Fibroblast of the aortic adventitia (primary cell): Measurements from ENCODE around the gene FADS1. TPM values are rescaled to one million over a fixed set of nuclear protein-coding genes. Genes with fewer than 3 reads are reported as not detected.

Source experiments
- DNase-seq: peaks from one replicate; pipeline ENCODE4 v3.0.0-alpha.2; 2010; ENCODE audit warnings: low read depth
- H3K4me3 ChIP-seq: 2 replicates; pipeline ENCODE4 v1.5.1; 2011; ENCODE audit warnings: low read depth, mild to moderate bottlenecking, control low read depth, low read length, moderate library complexity
- total RNA-seq: library from RNA; depleted of rRNA; stranded (reverse); fragments of >200 nt; gene quantifications from 2 replicates; pipeline ENCODE4 v1.2.3, GENCODE V29; 2012; ENCODE audit warnings: low replicate concordance
- TF ChIP-seq, protein P1 (sequence below): IDR thresholded peaks from 2 replicates; pipeline ENCODE4 v1.5.1; 2011; ENCODE audit warnings: mild to moderate bottlenecking, low read length, control low read depth, inconsistent platforms; ENCODE audit not compliant: insufficient read depth

FADS1 gene
- total RNA-seq, 1 donor, result 74.1 TPM

DNA sequence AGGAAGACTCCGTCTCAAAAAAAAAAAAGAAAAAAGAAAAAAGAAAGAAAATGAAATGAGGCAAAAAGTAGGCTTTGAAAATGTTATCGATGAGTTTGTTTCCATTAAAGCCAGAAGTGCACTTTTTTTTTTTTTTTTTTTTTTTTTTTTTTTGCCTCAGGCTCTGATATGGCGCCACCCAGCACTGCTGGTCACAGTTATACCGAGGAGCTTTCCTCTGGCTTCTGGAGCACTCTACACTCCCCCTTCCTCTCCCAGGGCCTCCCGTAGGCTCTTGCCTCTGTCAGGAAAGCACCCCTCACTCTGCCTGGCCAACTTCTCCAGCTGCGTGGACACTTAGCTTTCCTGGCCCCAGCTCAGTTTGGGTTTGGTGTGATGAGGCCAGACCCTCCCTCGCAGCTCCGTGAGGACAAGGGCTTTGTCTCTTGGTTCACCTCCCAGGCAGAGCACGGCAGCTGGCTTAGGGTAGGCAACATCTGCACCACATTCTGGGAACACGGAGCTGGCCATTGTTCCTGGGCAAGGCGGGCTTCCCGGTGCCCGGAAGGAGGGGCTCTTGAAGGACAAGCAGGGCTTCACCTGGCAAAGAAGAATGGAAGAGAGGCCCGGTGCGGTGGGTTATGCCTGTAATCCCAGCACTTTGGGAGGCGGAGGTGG lies 28.2 kb upstream of the FADS1 start:
- no peak overlapping the region for H3K4me3 ChIP-seq
- DNase-seq, result no peak

DNA sequence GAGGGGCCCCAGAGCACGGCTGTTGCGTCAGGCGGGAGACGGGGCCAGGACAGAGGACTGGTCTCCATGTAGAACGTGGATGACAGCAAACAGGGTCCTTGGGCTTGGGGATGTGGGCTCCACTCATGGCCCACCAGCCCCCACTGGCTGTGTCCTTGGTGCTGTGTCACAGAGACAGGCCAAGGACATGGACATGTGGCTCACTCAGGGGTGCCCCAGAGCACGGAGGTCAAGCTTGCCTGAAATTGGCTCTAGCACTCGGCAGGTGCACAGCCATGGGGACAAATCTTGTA lies 25.7 kb upstream of the FADS1 start:
- DNase-seq, result no peak
- H3K4me3 ChIP-seq, result no peak overlapping the region
- TF ChIP-seq, protein P1, sequence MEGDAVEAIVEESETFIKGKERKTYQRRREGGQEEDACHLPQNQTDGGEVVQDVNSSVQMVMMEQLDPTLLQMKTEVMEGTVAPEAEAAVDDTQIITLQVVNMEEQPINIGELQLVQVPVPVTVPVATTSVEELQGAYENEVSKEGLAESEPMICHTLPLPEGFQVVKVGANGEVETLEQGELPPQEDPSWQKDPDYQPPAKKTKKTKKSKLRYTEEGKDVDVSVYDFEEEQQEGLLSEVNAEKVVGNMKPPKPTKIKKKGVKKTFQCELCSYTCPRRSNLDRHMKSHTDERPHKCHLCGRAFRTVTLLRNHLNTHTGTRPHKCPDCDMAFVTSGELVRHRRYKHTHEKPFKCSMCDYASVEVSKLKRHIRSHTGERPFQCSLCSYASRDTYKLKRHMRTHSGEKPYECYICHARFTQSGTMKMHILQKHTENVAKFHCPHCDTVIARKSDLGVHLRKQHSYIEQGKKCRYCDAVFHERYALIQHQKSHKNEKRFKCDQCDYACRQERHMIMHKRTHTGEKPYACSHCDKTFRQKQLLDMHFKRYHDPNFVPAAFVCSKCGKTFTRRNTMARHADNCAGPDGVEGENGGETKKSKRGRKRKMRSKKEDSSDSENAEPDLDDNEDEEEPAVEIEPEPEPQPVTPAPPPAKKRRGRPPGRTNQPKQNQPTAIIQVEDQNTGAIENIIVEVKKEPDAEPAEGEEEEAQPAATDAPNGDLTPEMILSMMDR, result no peak

More for the DNA sequence above, 28.2 kb upstream of the FADS1 start:
- TF ChIP-seq, protein P1, result no peak

DNA sequence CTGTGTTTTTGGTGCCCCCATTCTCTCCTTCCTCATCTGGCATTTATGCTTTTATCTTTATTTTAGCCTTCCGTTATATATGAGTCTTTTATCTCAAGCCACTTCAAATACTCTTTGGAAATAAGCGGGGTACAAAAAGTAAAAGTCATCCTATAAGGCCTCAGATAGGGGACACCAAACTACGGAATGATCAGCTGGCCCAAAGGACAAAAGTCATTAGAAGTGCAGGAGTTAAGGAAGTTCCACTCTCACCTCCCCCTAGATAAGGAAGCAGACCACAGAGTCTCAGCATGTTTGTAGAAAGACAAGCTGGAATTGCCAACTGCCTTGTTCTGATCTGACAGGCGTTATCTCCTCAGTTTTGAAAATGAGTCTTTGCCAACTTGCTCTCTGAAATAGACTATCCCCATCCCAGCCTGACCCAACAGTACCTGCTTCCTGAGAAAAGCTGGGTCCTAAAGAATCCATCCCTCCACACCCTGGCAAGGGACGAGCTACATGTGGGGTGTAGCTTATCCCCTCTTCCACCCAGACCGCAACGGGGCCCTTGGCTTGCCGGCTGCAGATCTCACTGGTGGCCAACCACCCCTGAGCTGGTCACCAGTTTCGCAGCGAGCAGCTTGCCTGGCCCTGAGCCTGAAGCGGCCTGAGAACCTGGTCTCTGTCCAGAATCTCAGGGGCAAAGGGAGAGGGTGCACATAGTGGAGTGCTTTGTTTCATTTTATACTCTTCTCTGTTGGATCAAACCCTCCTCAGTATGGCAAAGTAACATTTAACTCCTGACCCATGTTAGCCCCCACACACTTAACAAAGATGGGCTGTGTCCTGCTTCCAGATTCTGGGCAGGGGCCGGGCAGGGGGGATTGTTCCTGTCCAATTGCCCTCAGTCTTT lies 25.1 kb upstream of the FADS1 start:
- DNase-seq, result no peak
- H3K4me3 ChIP-seq, result no peak overlapping the region
- TF ChIP-seq, protein P1, result no peak

DNA sequence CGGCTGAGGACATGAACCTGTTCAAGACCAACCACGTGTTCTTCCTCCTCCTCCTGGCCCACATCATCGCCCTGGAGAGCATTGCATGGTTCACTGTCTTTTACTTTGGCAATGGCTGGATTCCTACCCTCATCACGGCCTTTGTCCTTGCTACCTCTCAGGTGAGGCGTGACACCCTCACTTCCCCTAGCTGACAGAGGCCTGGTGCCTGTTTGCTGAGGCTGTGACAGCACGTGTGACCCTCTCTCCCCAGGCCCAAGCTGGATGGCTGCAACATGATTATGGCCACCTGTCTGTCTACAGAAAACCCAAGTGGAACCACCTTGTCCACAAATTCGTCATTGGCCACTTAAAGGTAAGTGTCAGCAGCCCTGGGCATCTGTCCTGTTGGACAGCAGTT lies 23.6 kb upstream of the FADS1 start:
- H3K4me3 ChIP-seq, result no peak overlapping the region
- no peak for DNase-seq
- TF ChIP-seq, protein P1, result no peak

DNA sequence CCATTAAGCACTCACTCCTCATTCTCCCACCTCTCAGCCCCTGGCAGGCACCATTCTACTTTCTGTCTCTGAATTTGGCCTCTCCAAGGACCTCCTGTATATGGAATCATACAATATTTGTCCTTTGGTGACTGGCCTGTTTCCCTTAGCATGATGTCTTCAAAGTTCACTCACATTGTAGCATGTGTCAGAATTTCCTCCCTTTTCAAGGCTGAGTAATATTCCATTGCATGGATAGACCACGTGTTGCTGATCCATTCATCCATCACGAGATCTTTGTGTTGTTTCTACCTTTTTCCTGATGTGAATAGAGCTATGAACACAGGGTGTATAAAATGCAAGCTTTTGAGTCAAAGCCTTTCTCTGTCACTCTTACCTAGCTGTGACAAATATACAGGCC lies 22.9 kb upstream of the FADS1 start:
- DNase-seq, result no peak
- H3K4me3 ChIP-seq, result no peak overlapping the region
- TF ChIP-seq, protein P1, result no peak

DNA sequence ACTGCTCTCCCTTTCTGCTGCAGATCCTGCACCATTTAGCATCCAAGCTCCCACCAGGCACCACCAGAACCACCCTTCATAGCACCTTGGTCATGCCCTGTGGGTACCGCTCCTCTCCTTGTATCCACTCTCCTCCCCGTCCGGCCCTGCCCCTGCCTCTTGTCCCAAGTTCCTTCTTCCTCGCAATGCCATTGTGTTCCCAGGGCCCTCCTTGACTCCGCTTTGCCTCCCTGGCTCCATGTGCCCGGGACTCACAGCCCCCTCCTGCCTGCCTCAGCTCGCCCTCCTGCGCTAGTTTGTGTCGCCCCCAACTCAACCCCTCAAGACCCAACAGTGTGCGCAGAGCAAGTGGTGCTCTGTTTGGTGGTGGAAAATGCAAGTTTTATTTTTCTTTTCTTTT lies 22.1 kb upstream of the FADS1 start:
- no peak for DNase-seq
- H3K4me3 ChIP-seq, result no peak overlapping the region
- TF ChIP-seq, protein P1, result no peak
